ENCODE measurements around the gene SLC22A5.
A peak's percentile ranks its signal among the peaks of the same experiment; 100 is the strongest.

SLC22A5 gene

GRCh38 chr5:132389585-132390286, 20.2 kb downstream of the SLC22A5 start:
- Histone ChIP-seq H3K4me1 (ENCODE audit: control extremely low read depth in 1 of 4, control insufficient read depth in 4 of 4, insufficient read depth in 4 of 4, low read length in 3 of 4) (peaks cover 0 to 43% (median 31%) of the 10 kb centered on the region in 4 experiments), H3K27me3 (replicated peaks in 2 of 5; ENCODE audit: control insufficient read depth in 4 of 5, insufficient read depth in 5 of 5, low read length in 4 of 5) (no peaks in the 10 kb centered on the region), H3K27ac (ENCODE audit: insufficient read depth in 1 of 2, low read depth in 1 of 2, low read length in 2 of 2, poor library complexity in 1 of 2, severe bottlenecking in 2 of 2) (no peak overlapping the region), H3K4me3 (ENCODE audit: control insufficient read depth in 1 of 7, extremely low read depth in 1 of 7, insufficient read depth in 4 of 7, low read depth in 2 of 7, low read length in 6 of 7) (no peak overlapping the region), H3K36me3 (ENCODE audit: control insufficient read depth in 4 of 4, insufficient read depth in 4 of 4, low read length in 3 of 4) (peaks cover 0 to 24% (median 11%) of the 10 kb centered on the region in 4 experiments), H3K9me3 (ENCODE audit: control extremely low read depth in 1 of 5, control insufficient read depth in 4 of 5, insufficient read depth in 2 of 5, low read depth in 1 of 5, low read length in 4 of 5) (no peaks in the 10 kb centered on the region)
- ChIA-PET CTCF (interaction anchor here (0.8 to 16.7 kb wide), 9 partner anchors 17 to 110 kb away, joined by 3 to 375 read pairs (median 4); no protein-coding TSS in a partner anchor), POLR2A (interaction anchor here (1.3 to 1.5 kb wide), 2 partner anchors 67 to 87 kb away, joined by 3 to 4 read pairs; no protein-coding TSS in a partner anchor)
- peak in 1 of 3 donors; percentile 15 for DNase-seq
- 99% methylated on average over 10 of the region's 10 CpGs for WGBS (ENCODE audit: insufficient coverage)

DNA sequence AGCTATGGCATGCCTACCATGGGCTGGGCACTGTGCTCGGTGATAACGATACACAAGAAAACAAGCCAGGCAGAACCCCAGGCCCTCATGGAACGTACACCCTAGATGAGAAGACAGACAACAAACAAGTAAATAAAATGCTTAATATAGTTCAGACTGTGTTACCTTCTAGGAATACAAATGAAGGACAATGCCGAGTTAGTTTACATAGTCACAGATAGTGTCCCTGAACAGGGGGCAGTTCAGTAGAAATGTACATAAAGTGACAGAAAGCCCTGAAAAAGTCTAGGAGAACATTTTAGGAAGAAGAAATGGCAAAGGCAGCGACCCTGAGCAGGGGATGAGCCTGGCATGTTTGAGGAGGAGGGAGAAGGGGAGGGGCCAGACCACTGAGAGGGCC, 21.7 kb downstream of the SLC22A5 start:
- Histone ChIP-seq H3K36me3 (ENCODE audit: control insufficient read depth in 4 of 4, insufficient read depth in 4 of 4, low read length in 3 of 4) (peaks cover 0 to 38% (median 11%) of the 10 kb centered on the region in 4 experiments), H3K27ac (ENCODE audit: insufficient read depth in 1 of 2, low read depth in 1 of 2, low read length in 2 of 2, poor library complexity in 1 of 2, severe bottlenecking in 2 of 2) (no peak overlapping the region), H3K4me1 (ENCODE audit: control extremely low read depth in 1 of 4, control insufficient read depth in 4 of 4, insufficient read depth in 4 of 4, low read length in 3 of 4) (peaks cover 0 to 29% (median 21%) of the 10 kb centered on the region in 4 experiments), H3K9me3 (ENCODE audit: control extremely low read depth in 1 of 5, control insufficient read depth in 4 of 5, insufficient read depth in 2 of 5, low read depth in 1 of 5, low read length in 4 of 5) (no peaks in the 10 kb centered on the region), H3K4me3 (ENCODE audit: control insufficient read depth in 1 of 7, extremely low read depth in 1 of 7, insufficient read depth in 4 of 7, low read depth in 2 of 7, low read length in 6 of 7) (no peak overlapping the region), H3K27me3 (replicated peaks in 2 of 5; ENCODE audit: control insufficient read depth in 4 of 5, insufficient read depth in 5 of 5, low read length in 4 of 5) (no peaks in the 10 kb centered on the region)
- 100% methylated on average over 4 of the region's 5 CpGs for WGBS (ENCODE audit: insufficient coverage)
- no peak for DNase-seq
- ChIA-PET CTCF (interaction anchor here (1.3 to 16.7 kb wide), 7 partner anchors 10 to 108 kb away, joined by 3 to 375 read pairs (median 5); no protein-coding TSS in a partner anchor), POLR2A (no interaction called here)

DNA sequence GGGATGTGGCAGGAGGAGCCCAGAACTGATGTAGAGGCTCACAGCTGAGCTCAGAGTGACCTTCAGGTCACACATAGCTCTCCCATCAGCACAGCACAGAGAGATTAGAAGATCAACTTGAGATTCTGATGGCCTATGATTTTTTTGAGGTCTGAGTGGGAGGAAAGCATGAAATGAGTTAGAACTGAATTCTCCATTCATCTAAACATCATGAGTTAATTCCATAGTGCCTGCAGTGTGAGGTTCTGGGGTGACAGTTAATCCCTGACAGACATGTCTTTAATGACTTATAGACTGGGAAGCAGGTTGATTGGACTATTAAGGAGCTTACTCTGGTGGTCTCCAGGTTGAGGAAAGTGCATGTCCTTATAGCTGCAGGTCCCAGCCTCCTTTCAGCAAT, 22.4 kb downstream of the SLC22A5 start:
- no peaks in the 10 kb centered on the region for H3K9me3 ChIP-seq (ENCODE audit: control extremely low read depth in 1 of 5, control insufficient read depth in 4 of 5, insufficient read depth in 2 of 5, low read depth in 1 of 5, low read length in 4 of 5)
- H3K36me3 ChIP-seq (ENCODE audit: control insufficient read depth in 4 of 4, insufficient read depth in 4 of 4, low read length in 3 of 4): peaks cover 0 to 40% (median 12%) of the 10 kb centered on the region in 4 experiments
- ChIA-PET CTCF (interaction anchor here (1.0 to 16.7 kb wide), 6 partner anchors 11 to 215 kb away, joined by 3 to 375 read pairs (median 5); no protein-coding TSS in a partner anchor), POLR2A (no interaction called here)
- H3K4me3 ChIP-seq (ENCODE audit: control insufficient read depth in 1 of 7, extremely low read depth in 1 of 7, insufficient read depth in 4 of 7, low read depth in 2 of 7, low read length in 6 of 7): no peak overlapping the region
- DNase-seq: no peak
- H3K27ac ChIP-seq (ENCODE audit: insufficient read depth in 1 of 2, low read depth in 1 of 2, low read length in 2 of 2, poor library complexity in 1 of 2, severe bottlenecking in 2 of 2): no peak overlapping the region
- peaks cover 0 to 23% (median 16%) of the 10 kb centered on the region in 4 experiments for H3K4me1 ChIP-seq (ENCODE audit: control extremely low read depth in 1 of 4, control insufficient read depth in 4 of 4, insufficient read depth in 4 of 4, low read length in 3 of 4)
- no peaks in the 10 kb centered on the region for H3K27me3 ChIP-seq (replicated peaks in 2 of 5; ENCODE audit: control insufficient read depth in 4 of 5, insufficient read depth in 5 of 5, low read length in 4 of 5)

DNA sequence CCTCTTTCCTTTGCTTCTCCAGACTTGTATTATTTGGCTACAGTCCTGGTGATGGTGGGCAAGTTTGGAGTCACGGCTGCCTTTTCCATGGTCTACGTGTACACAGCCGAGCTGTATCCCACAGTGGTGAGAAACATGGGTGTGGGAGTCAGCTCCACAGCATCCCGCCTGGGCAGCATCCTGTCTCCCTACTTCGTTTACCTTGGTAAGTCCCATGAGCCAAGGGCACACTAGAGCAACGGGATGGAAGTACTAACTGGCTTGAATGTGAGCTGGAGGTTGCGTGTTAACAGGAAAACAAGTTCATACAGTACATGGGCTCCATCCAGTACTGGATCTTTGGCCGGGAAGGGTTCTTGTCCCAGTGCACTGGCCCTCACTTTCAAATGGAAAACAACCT, 22.9 kb downstream of the SLC22A5 start:
- H3K9me3 ChIP-seq (ENCODE audit: control extremely low read depth in 1 of 5, control insufficient read depth in 4 of 5, insufficient read depth in 2 of 5, low read depth in 1 of 5, low read length in 4 of 5): no peaks in the 10 kb centered on the region
- peaks cover 0 to 40% (median 12%) of the 10 kb centered on the region in 4 experiments for H3K36me3 ChIP-seq (ENCODE audit: control insufficient read depth in 4 of 4, insufficient read depth in 4 of 4, low read length in 3 of 4)
- no peak for DNase-seq
- ChIA-PET CTCF (interaction anchor here (1.0 to 16.7 kb wide), 6 partner anchors 11 to 215 kb away, joined by 3 to 375 read pairs (median 5); no protein-coding TSS in a partner anchor), POLR2A (interaction anchor here (0.6 kb wide), 1 partner anchor 559 kb away, joined by 6 read pairs; no protein-coding TSS in a partner anchor)
- WGBS (ENCODE audit: insufficient coverage): 100% methylated on average over 6 of the region's 8 CpGs
- H3K4me3 ChIP-seq (ENCODE audit: control insufficient read depth in 1 of 7, extremely low read depth in 1 of 7, insufficient read depth in 4 of 7, low read depth in 2 of 7, low read length in 6 of 7): no peak overlapping the region
- no peaks in the 10 kb centered on the region for H3K27me3 ChIP-seq (replicated peaks in 2 of 5; ENCODE audit: control insufficient read depth in 4 of 5, insufficient read depth in 5 of 5, low read length in 4 of 5)
- H3K27ac ChIP-seq (ENCODE audit: insufficient read depth in 1 of 2, low read depth in 1 of 2, low read length in 2 of 2, poor library complexity in 1 of 2, severe bottlenecking in 2 of 2): no peak overlapping the region
- peaks cover 0 to 17% (median 12%) of the 10 kb centered on the region in 4 experiments for H3K4me1 ChIP-seq (ENCODE audit: control extremely low read depth in 1 of 4, control insufficient read depth in 4 of 4, insufficient read depth in 4 of 4, low read length in 3 of 4)

- no peak overlapping the region for H3K27ac ChIP-seq (ENCODE audit: insufficient read depth in 1 of 2, low read depth in 1 of 2, low read length in 2 of 2, poor library complexity in 1 of 2, severe bottlenecking in 2 of 2)
- DNase-seq: no peak
- 96% methylated on average over 4 of the region's 6 CpGs for WGBS (ENCODE audit: insufficient coverage)
- peaks cover 0 to 9% (median 5%) of the 10 kb centered on the region in 4 experiments for H3K4me1 ChIP-seq (ENCODE audit: control extremely low read depth in 1 of 4, control insufficient read depth in 4 of 4, insufficient read depth in 4 of 4, low read length in 3 of 4)
- ChIA-PET POLR2A (interaction anchor here (0.6 kb wide), 1 partner anchor 558 kb away, joined by 6 read pairs; no protein-coding TSS in a partner anchor), CTCF (interaction anchor here (1.0 to 16.7 kb wide), 4 partner anchors 12 to 216 kb away, joined by 3 to 375 read pairs (median 4); no protein-coding TSS in a partner anchor)
- no peaks in the 10 kb centered on the region for H3K27me3 ChIP-seq (replicated peaks in 2 of 5; ENCODE audit: control insufficient read depth in 4 of 5, insufficient read depth in 5 of 5, low read length in 4 of 5)
- H3K4me3 ChIP-seq (ENCODE audit: control insufficient read depth in 1 of 7, extremely low read depth in 1 of 7, insufficient read depth in 4 of 7, low read depth in 2 of 7, low read length in 6 of 7): no peak overlapping the region
- no peaks in the 10 kb centered on the region for H3K9me3 ChIP-seq (ENCODE audit: control extremely low read depth in 1 of 5, control insufficient read depth in 4 of 5, insufficient read depth in 2 of 5, low read depth in 1 of 5, low read length in 4 of 5)
- peaks cover 0 to 40% (median 12%) of the 10 kb centered on the region in 4 experiments for H3K36me3 ChIP-seq (ENCODE audit: control insufficient read depth in 4 of 4, insufficient read depth in 4 of 4, low read length in 3 of 4)
These were observed 23.7 kb downstream of the SLC22A5 start for GRCh38 chr5:132392978-132393825.

- Histone ChIP-seq H3K4me3 (ENCODE audit: control insufficient read depth in 1 of 7, extremely low read depth in 1 of 7, insufficient read depth in 4 of 7, low read depth in 2 of 7, low read length in 6 of 7) (no peak overlapping the region), H3K27me3 (replicated peaks in 2 of 5; ENCODE audit: control insufficient read depth in 4 of 5, insufficient read depth in 5 of 5, low read length in 4 of 5) (no peaks in the 10 kb centered on the region), H3K9me3 (ENCODE audit: control extremely low read depth in 1 of 5, control insufficient read depth in 4 of 5, insufficient read depth in 2 of 5, low read depth in 1 of 5, low read length in 4 of 5) (no peaks in the 10 kb centered on the region), H3K36me3 (ENCODE audit: control insufficient read depth in 4 of 4, insufficient read depth in 4 of 4, low read length in 3 of 4) (peaks cover 0 to 40% (median 12%) of the 10 kb centered on the region in 4 experiments), H3K4me1 (ENCODE audit: control extremely low read depth in 1 of 4, control insufficient read depth in 4 of 4, insufficient read depth in 4 of 4, low read length in 3 of 4) (peaks cover 0 to 3% (median 0%) of the 10 kb centered on the region in 4 experiments), H3K27ac (ENCODE audit: insufficient read depth in 1 of 2, low read depth in 1 of 2, low read length in 2 of 2, poor library complexity in 1 of 2, severe bottlenecking in 2 of 2) (no peak overlapping the region)
- ChIA-PET CTCF (interaction anchor here (0.9 to 16.7 kb wide), 6 partner anchors 8 to 114 kb away, joined by 3 to 375 read pairs (median 5); no protein-coding TSS in a partner anchor), POLR2A (interaction anchor here (1.8 kb wide), 1 partner anchor 96 kb away, joined by 7 read pairs; the partner anchor contains the start of gene IRF1)
- peak in 1 of 3 donors; percentile 13 for DNase-seq
- WGBS (ENCODE audit: insufficient coverage): 100% methylated on average over 2 of the region's 4 CpGs
These were observed 25.3 kb downstream of the SLC22A5 start for GRCh38 chr5:132394667-132395259.
